HG03175 (cell line): ENCODE measurements around the gene ANKRD50.

ENCODE experiments used
- ATAC-seq: cut with Tn5 transposase; IDR thresholded peaks from one replicate; pipeline ENCODE4 v1.9.1; 2021; ENCODE audit warnings: mild to moderate bottlenecking, moderate library complexity; ENCODE audit not compliant: unreplicated experiment

The ANKRD50 gene

DNA sequence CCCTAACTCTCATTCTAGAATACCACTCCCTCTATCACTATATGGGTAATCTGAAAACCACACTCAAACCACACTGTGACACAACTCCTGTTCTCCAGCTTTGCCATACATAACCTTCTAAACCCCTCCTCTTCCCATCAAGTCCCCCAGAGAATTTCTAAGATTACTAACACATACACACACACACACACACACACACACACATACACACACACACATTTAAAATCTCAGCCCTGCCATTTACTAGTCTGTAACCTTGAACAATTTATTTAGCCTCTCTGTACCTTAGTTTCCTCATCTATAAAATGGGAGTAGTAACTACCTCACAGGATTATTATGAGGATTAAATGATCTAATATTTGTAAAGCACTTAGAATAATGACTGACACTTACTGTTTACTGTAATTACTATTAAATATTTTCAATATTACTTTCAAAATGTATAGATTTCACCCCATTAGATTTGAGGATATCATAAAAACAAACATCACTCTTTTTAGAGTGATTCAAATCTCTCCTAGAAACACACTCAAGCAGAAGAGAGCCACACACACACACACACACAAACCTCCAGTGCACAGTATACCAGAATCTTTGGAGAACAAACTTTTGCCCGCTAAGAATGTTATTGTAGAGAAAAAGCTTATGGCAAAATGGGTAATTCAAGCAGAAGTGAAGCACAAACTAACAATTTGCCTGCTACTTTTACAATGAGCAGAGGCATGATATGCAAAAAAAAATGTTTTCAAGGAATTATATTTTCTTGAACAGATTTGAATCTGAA is 3.8 kb downstream of the ANKRD50 start:
- no peak for ATAC-seq

DNA sequence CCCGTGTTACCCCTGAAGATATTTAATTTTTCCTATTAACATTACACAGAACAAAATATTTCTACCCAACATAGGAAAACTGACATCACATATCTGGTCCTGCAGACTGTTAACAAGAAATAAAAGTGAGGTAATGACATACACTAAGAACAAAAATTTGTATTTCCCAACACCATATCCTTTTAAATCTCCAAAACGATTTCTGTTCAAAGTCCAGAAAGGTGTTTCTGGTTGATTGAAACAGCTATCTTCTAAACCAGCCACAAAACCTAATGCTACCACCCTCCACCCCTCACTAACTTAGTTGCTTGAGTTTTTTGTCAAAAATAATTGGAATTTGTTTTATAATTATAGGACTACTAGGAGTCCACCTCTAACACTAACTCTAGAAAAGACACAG is 7.1 kb downstream of the ANKRD50 start:
- no peak for ATAC-seq

DNA sequence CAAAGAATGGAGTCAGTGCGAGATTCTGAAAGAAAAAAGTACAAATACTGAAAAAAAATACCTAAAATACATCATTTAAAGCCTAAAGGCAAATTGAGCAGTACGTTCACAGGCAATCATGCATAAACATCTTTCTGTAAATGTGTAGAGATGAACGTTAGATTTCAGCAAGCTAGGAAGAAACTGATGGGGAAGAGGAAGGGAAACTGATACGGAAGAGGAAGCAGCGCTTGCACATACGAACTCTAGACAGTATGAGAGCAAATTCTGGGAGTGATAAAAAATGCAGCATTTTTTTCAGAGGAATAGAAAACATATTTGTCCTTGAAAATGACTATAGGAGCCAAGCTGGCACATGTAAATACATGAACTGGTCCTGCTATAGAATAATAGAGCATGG is 9.4 kb downstream of the ANKRD50 start:
- ATAC-seq = no peak

DNA sequence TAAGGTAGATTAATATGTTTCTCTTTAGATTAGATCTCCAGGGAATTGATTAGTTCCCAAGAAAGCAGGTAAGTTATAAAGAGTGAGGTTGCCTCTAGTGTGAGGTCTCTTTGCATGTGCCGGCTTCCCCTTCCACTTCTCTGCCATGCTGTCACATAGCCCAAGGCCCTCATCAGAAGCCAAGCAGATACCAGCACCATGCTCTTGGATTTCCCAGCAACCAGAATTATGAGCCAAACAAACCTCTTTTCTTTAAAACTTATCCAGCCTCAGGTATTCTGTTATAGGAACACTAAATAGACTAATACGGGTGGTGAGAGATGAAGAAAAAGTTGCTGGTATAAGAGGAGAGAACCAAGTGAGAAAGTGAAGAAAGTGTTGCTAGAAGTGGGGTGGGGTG is 15.1 kb downstream of the ANKRD50 start:
- no peak for ATAC-seq

DNA sequence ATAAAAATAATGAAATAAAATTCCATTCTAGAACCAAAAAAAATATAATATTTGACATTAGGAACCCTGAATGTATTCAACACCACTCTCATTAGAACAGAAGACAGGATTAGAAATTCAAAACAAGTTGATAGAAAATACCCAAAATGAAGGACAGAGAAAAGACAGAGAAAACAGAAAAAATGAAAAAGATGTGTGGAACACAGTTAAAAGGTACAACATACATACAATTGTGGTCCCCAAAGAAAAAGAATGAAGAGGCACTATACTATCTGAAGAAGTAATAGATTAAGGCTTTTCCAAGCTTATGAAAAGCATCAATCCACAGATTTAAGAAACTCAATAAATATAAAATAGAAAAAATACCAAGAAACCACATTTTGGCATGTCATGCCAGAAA is 16.4 kb downstream of the ANKRD50 start:
- ATAC-seq = no peak

DNA sequence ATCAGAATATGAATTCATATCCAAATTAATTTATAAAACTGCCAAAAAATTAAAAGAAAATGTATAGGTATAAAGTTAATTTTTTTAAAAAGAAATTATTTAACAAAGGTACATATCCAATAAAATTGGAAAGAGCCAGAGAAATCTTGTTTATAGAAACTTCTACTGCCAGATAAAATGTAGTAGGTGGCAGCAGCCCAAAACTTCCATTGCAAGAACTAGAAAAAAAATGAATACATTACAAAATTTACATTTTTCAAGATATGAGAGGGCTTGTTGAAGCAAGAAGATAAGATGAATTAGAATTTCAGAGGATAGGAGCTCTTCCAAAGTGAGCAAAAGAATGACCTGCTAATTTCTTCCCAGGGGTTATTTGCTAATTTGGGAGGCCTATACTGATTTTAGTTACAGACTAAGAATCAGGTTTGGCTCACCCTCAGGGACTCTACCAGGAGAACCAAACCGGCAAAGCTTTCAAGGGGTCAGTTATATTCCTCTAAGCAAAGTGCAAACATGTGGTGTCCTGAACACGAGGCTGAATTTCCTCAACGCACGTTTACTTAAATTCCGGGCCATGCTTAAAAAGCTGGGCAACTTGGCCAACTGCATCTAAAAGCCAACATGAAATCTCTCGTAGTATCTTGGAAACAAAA is 17.5 kb downstream of the ANKRD50 start:
- no peak for ATAC-seq

DNA sequence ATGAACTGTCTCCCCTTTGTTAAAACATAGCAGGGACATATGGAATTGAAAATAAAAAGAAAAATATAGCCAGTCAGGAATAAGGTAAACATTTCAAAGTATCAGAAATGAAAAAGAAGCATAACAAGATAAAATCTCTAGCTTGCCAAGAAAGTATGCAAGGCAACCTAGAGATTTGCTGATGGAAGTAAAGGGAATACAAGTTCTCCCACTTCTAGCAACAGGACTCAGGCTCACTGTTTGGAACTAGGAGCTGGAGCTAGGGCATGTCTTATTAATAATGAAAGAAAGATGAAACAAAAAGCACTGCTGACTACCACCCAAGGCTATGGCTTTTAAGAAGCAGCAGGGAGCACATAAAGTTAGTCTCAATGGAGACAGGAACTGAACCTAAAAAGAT is 18.2 kb downstream of the ANKRD50 start:
- no peak for ATAC-seq

DNA sequence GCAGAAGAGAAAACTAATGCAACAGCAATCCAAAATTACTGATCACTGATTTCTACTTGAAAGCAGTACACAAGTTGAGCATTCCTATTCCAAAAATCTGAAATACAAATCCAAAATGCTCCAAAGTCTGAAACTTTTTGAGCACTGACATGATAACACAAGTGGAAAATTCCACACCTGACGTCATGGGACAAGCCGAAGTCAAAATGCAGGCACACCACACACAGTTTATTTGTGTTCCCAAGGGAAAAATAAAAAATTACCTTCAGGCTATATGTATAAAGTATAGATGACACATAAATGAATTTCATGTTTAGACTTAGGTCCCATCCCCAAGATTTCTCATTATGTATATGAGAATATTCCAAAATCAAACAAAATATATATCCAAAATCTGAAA is 20.7 kb downstream of the ANKRD50 start:
- no peak for ATAC-seq

DNA sequence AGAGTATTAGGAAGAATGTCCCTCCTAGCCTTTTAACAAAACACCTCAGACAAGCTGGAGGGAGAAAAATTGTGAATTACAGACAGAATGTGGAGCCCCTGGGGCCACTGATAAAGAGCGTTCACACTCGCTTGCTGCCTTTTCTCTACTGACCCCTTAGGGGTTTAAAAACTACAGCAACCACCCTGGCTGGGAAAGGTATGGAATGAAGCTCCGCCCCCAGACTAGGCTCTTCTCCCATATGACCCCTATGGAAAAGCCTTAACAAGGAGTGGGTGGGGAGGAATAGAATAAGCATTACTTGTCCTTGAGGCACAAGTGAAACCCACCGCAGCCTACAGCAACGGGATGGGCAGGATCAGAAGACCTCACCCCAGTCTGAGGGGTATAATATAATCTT is 26.3 kb downstream of the ANKRD50 start:
- ATAC-seq = no peak

DNA sequence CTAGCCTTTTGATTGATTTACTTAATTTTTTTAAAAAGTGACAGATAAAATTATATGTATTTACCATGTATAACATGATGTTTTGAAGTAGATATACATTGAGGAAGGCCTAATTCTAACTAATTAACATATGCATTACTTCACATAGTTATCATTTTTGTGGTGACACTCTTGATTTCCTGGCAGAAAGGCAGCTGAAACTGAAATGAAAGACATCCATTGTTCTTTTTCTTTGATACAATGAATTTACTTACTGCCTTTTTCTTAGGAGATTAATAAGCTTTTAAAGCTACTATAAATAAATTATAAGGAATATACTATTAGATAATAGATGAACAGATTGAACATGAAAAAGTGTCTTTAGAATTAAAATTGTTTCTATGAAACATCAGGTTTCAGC is 26.7 kb downstream of the ANKRD50 start:
- ATAC-seq = no peak

DNA sequence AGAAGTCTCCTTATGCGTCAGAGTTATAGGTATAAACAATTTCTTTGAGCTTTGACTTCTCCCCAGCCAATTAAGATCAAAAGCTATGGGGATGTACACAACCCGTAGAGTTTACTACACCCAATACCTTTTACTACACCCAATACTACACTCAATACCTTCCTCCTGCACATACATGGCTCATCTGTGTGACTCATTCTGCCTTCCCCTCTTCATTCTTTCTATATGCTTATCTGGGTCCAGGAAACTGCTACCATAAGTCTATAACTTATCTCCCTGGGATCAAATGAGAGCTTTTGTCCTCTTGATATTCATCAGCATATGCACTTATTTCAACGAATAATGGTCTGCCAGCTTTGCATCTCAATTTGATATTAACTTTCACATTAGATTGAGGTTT is 28.2 kb downstream of the ANKRD50 start:
- ATAC-seq = no peak

DNA sequence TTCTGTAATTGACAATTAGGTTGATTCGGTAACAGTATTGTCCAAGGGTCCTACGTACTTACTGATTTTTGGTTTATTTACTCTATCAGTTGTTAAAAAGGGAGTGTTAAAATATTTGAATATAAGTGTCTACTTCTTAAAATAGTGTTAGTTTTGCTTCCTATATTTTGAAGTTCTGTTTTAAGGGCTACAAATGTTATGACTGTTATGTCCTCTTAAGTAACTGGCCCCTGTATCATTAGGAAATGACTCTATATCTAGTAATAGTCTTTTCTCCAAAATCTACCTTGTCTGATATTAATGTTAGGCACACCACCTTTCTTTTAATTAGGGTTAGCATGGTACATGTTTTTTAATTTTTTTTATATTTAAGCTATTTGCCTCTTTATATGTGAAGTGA is 30.1 kb downstream of the ANKRD50 start:
- no peak for ATAC-seq

DNA sequence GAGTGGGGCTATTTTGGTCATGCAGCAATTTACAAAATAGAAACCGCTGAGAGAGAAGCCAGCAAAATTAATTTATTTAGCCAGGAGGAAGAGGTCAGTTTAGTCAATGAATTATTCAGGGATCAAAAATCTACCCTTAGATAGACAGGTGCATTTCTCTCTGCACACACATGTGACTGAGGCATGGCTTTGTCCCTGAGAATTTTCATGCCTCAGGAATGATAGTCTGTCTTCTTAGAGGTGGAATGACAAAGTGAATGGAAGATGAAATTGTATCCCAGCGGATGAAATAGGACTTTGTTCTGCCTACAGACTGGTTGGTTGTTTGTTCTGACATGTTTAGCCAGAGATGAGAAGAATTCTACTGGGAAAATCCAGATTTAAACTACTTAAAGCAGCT is 46.0 kb downstream of the ANKRD50 start:
- ATAC-seq = no peak

DNA sequence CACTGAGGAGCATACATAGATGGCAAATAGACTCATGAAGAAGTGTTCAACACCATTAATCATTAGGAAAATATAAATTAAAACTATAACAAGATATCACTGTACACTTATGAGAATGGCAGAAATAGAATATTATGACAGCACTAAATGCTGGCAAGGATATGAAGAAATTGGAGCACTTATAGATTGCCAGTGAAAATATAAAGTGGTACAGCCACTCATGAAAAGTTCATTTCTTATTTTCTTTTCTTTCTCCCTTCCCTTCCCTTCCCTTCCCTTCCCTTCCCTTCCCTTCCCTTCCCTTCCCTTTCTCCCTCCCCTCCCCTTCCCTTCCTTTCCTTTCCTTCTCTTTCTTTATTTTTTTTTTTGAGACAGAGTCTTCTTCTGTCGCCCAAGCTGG is 53.7 kb downstream of the ANKRD50 start:
- no peak for ATAC-seq

DNA sequence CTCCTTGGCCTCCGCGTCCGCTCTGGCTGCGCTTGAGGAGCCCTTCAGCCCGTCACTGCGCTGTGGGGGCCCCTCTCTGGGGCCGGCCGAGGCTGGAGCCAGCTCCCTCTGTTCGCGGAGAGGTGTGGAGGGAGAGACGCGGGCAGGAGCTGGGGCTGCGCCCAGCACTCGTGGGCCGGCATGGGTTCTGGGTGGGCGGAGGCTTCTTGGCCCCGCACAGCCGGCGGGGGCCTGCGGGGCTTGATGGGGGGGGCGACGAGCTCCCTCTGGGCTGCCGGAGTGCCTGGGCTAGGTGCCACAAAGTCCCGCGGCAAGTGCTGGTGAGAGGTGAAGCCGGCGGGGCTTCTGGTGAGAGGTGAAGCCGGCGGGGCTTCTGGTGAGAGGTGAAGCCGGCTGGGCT is 61.9 kb downstream of the ANKRD50 start:
- no peak for ATAC-seq

DNA sequence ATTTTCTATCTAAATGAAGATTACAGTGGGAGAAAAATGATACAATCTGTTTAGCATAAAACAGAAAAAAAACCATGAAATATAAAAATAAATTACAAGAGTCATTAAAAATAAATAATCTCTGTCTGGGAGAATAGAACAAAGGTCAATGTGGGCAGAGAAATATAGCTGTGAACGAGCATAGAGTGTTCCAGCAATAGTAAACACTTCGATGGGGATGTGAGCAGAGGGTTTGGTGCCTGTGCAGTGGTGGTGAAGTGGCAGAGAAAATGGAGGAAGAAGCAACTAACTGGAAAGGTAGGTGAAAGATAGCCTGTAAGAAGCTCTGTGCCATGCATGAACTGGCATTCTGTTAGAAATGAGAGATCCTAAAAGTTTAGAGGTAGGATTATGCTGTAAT is 64.9 kb downstream of the ANKRD50 start:
- ATAC-seq = no peak

DNA sequence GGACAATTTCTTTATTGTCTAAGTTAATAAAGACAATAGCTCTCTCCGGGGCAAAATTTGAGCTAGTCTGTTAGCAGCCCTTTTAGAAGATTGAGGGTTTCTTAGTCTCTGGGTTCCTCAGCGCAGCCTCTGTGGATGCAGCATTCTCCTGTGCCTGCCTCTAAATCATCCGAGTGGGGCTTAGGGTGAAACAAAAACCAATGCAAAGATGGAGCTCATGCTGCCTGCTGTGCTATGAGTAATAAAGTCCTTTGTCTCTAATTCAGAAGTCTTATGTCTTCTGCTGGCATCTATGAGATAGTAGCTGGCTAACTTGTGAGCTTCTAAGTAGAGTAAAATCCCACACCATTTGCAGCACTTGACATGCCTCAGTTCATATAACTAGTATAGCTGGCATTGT is 67.9 kb downstream of the ANKRD50 start:
- no peak for ATAC-seq

DNA sequence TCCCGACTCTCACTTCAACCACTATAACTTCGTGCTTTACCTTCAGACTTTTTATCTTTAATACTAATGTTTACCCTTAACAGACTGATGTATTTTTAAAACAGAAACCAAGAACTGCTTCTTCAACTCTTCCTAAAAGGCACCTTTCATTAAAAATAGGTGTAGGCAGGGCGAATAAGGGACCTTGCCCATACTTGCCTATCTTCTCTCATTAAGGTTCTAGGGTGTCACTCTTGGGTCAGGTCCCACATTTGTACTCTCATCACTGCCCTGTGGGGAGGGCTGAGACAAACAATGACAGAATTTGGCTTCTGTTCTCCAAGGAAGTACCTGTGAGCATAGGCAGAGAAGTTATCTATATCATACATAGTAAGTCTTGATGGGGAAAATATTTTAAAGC is 69.7 kb downstream of the ANKRD50 start:
- no peak for ATAC-seq

DNA sequence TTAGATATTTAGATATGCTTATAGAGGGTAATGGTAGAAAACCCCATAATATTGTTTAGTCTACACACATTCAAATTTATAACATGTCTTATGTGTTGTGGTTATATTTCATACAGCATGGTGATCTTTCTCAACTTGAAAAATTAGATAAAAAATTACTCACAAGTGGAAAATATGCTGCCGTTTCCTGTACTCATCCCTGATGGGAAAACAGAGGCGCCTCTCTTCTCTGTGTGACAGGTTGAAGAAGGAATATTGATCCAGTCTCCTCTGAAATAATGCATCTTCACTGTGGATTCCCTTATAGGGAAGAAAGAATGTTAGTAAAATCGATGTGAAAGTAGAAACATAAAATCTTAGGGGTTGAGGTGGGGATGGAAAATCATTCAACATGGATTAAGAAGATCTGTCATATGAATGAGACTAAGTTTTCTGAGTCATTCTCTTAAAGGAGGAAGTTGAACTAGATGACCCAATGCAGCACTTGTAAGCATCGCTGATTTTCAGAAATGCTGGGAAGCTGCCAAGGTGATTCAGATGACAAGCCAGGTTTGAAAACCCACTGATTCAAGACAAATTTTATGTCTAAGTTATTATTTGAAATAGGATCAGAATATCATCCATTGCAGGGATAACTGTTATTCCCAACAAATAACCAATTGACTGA is 70.7 kb downstream of the ANKRD50 start:
- peak; percentile 47 for ATAC-seq

DNA sequence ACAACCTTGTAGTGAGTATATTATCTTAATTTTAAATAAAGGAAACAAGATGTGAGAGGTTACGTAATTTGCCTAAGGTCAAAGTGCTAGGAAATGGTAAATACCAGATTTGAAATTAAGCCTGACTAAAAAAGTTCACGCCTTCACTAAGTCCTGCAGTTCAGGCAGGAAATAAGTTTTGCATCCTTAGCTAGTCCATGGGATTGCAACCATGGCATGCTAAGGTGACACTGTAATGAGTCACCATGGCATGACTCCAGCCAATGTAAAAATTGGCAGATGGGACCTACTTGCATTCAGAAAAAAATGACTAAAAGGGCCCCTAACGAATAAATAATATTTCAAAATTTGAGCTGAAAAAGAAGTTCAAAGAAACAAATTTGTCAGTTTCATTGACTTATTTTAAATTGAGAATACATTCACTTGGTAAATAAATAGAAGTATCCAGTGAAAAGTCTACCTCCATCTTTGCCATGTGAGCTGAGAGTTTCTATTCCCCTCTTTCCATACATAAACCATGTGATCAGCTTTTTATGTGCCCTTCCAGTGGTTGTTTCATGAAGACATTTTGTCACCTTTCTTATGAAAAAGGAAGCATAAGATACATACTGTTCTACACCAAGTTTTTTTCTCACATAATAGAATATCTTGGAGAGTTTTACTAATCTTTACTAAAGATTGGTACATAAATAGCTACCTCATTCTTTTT is 72.4 kb downstream of the ANKRD50 start:
- no peak for ATAC-seq

DNA sequence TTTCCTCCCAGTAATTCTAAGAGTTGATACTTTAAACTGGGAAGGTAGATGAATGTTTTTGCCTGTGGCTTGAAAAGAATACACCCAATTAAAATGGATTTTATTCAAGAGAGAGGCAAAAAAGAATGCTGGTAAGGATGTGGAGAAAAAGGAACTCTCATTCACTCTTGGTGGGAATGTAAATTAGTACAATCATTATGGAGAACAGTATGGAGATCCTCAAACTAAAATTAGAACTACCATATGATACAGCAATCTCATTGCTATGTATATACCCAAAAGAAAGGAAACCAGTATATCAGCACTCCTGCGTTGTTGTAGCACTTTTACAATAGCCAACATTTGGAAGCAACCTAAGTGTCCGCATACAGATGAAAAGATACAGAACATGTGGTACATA is 75.2 kb downstream of the ANKRD50 start:
- ATAC-seq = no peak

DNA sequence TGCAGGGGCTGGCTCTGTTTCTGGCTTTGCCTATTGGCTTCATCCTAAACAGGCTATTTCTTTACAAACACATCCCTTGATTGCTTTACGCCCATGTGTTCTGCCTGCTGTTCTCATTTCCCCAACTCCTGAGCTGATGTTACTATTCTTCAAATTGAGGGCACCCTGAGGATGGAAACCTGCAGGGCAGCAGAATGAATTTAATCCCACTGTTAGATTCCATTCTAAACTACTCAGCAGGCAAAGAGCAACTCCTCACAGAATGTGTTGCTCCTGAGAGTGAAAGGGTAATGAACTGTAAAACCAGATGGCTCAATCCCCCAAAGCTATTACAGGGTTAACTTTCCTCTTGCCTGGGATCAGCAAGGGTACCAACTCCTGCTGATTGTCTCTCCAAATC is 75.7 kb downstream of the ANKRD50 start:
- no peak for ATAC-seq
